HG02642 (cell line): ENCODE measurements around the gene FEM1B.
A peak's percentile ranks its signal among the peaks of the same experiment; 100 is the strongest.

Source experiments
- ATAC-seq: cut with Tn5 transposase; IDR thresholded peaks from one replicate; pipeline ENCODE4 v1.9.1; 2021; ENCODE audit warnings: mild to moderate bottlenecking; ENCODE audit not compliant: unreplicated experiment, poor library complexity

FEM1B gene

GRCh38 chr15:68256675-68257450 is 20.7 kb upstream of the FEM1B start:
- ATAC-seq, result peak; percentile 59

GRCh38 chr15:68258692-68259091 is 18.9 kb upstream of the FEM1B start:
- ATAC-seq, result no peak

GRCh38 chr15:68259883-68260282 is 17.7 kb upstream of the FEM1B start:
- no peak for ATAC-seq

- no peak for ATAC-seq
Observed at GRCh38 chr15:68261241-68261640, 16.3 kb upstream of the FEM1B start.

- ATAC-seq, result no peak
Observed at GRCh38 chr15:68261980-68262379, 15.6 kb upstream of the FEM1B start.

GRCh38 chr15:68262514-68263356 is 14.8 kb upstream of the FEM1B start:
- no peak for ATAC-seq

GRCh38 chr15:68264282-68264681 is 13.3 kb upstream of the FEM1B start:
- no peak for ATAC-seq

GRCh38 chr15:68265081-68265480 is 12.5 kb upstream of the FEM1B start:
- no peak for ATAC-seq

GRCh38 chr15:68265674-68266073 is 11.9 kb upstream of the FEM1B start:
- ATAC-seq, result no peak

- ATAC-seq, result no peak
Observed at GRCh38 chr15:68268405-68268804, 9.1 kb upstream of the FEM1B start.

- ATAC-seq, result no peak
Observed at GRCh38 chr15:68271854-68272471, 5.6 kb upstream of the FEM1B start.

- ATAC-seq, result no peak
Observed at GRCh38 chr15:68272721-68273271, 4.7 kb upstream of the FEM1B start.

- no peak for ATAC-seq
Observed at GRCh38 chr15:68274201-68274848, 3.2 kb upstream of the FEM1B start.

- ATAC-seq, result no peak
Observed at GRCh38 chr15:68275165-68275746, 2.3 kb upstream of the FEM1B start.

GRCh38 chr15:68276668-68277067 is 877 bp upstream of the FEM1B start:
- ATAC-seq, result no peak

- ATAC-seq, result peak; percentile 18
Observed at GRCh38 chr15:68277131-68277602, 378 bp upstream of the FEM1B start.

GRCh38 chr15:68278345-68278594 is 725 bp downstream of the FEM1B start:
- no peak for ATAC-seq

GRCh38 chr15:68278595-68279405 is 1.3 kb downstream of the FEM1B start:
- ATAC-seq, result no peak
